GM23338 (cell line): ENCODE data around the gene TCHHL1. TPM values are rescaled to one million over a fixed set of nuclear protein-coding genes. Genes with fewer than 3 reads are reported as not detected.

Experiments
- ATAC-seq: fragments of 200-7000 bp; cut with Tn5 transposase; 3 replicates; pipeline ENCODE4 v1.9.1; 2020
- DNase-seq: peaks from one replicate; pipeline ENCODE4 v3.0.0-alpha.2; 2015; ENCODE audit warnings: low spot score
- H2AFZ ChIP-seq: fragments of 200-600 bp; sonication (generic); 2 replicates; pipeline ENCODE4 v1.8.0; 2016; ENCODE audit warnings: antibody characterized with exemption, mild to moderate bottlenecking, moderate library complexity
- H3F3A ChIP-seq: fragments of 200-600 bp; sonication (generic); replicated peaks from 2 replicates; pipeline ENCODE4 v1.8.0; 2017; ENCODE audit warnings: antibody characterized with exemption, mixed run types, low read depth
- H3K27ac ChIP-seq: fragments of 200-600 bp; sonication (generic); 2 replicates; pipeline ENCODE4 v1.6.1; 2016; ENCODE audit warnings: low read depth
- H3K27me3 ChIP-seq: fragments of 200-600 bp; sonication (generic); 2 replicates; pipeline ENCODE4 v1.8.0; 2016; ENCODE audit warnings: mild to moderate bottlenecking, mixed run types, moderate library complexity; ENCODE audit not compliant: insufficient read depth
- H3K36me3 ChIP-seq: fragments of 200-600 bp; sonication (generic); 2 replicates; pipeline ENCODE4 v1.8.0; 2016; ENCODE audit warnings: mild to moderate bottlenecking; ENCODE audit not compliant: insufficient read depth
- H3K4me1 ChIP-seq: fragments of 200-600 bp; sonication (generic); 2 replicates; pipeline ENCODE4 v1.8.0; 2016; ENCODE audit warnings: mild to moderate bottlenecking, moderate library complexity; ENCODE audit not compliant: insufficient read depth
- H3K4me2 ChIP-seq: fragments of 200-600 bp; sonication (generic); 2 replicates; pipeline ENCODE4 v1.7.1; 2017; ENCODE audit warnings: mixed run types
- H3K4me3 ChIP-seq: fragments of 200-600 bp; sonication (generic); 2 replicates; pipeline ENCODE4 v1.6.1; 2016; ENCODE audit warnings: mixed run types
- H3K79me2 ChIP-seq: fragments of 200-600 bp; sonication (generic); replicated peaks from 2 replicates; pipeline ENCODE4 v1.8.0; 2017; ENCODE audit warnings: mild to moderate bottlenecking; ENCODE audit not compliant: insufficient read depth
- H3K9me2 ChIP-seq: fragments of 200-600 bp; sonication (generic); 2 replicates; pipeline ENCODE4 v1.8.0; 2017; ENCODE audit not compliant: insufficient read depth
- H4K20me1 ChIP-seq: fragments of 200-600 bp; sonication (generic); replicated peaks from 2 replicates; pipeline ENCODE4 v1.8.0; 2017; ENCODE audit warnings: mild to moderate bottlenecking; ENCODE audit not compliant: insufficient read depth
- H3K27ac Mint-ChIP-seq: 2 replicates; pipeline ENCODE4 v1.8.0; 2020; ENCODE audit warnings: inconsistent platforms, mild to moderate bottlenecking, moderate library complexity, mixed read lengths
- H3K27me3 Mint-ChIP-seq: 3 replicates; pipeline ENCODE4 v1.8.0; 2022; ENCODE audit warnings: low read depth, mild to moderate bottlenecking, moderate library complexity, mixed read lengths, inconsistent platforms; ENCODE audit not compliant: insufficient read depth, poor library complexity
- H3K36me3 Mint-ChIP-seq: 3 replicates; pipeline ENCODE4 v1.8.0; 2021; ENCODE audit warnings: low read depth, mild to moderate bottlenecking, inconsistent platforms, moderate library complexity, mixed read lengths
- H3K4me1 Mint-ChIP-seq: 3 replicates; pipeline ENCODE4 v1.8.0; 2020; ENCODE audit warnings: mild to moderate bottlenecking, inconsistent platforms, mixed read lengths
- H3K4me3 Mint-ChIP-seq: 3 replicates; pipeline ENCODE4 v1.8.0; 2021; ENCODE audit warnings: moderate library complexity, mild to moderate bottlenecking, inconsistent platforms, mixed read lengths
- H3K9me3 Mint-ChIP-seq: 3 replicates; pipeline ENCODE4 v1.8.0; 2020; ENCODE audit warnings: moderate library complexity, mild to moderate bottlenecking, inconsistent platforms, mixed read lengths
- EZH2 ChIP-seq: fragments of 200-600 bp; sonication (generic); IDR thresholded peaks from one replicate; pipeline ENCODE4 v1.8.0; 2017; ENCODE audit warnings: antibody characterized with exemption, mild to moderate bottlenecking, low read depth; ENCODE audit not compliant: unreplicated experiment
- POLR2AphosphoS5 ChIP-seq: IDR thresholded peaks from 2 replicates; pipeline ENCODE4 v1.6.1; 2016; ENCODE audit warnings: antibody characterized with exemption, low read depth
- STAT1 ChIP-seq: IDR thresholded peaks from one replicate; pipeline ENCODE4 v1.6.1; 2016; ENCODE audit warnings: antibody characterized with exemption; ENCODE audit not compliant: unreplicated experiment
- polyA plus RNA-seq: library from polyadenylated mRNA; unstranded; fragments of >200 nt; fragmentation: Nextera tagmentation; extraction: Ambion mirVana; gene quantifications from 2 replicates; pipeline ENCODE4 v1.2.1, GENCODE V29; 2016
- total RNA-seq: library from RNA; depleted of rRNA; stranded (reverse); fragments of >200 nt; shearing (Covaris generic); gene quantifications from 2 replicates; pipeline ENCODE4 v1.2.3, GENCODE V29; 2014
- TF ChIP-seq, protein P1 (sequence below): IDR thresholded peaks from one replicate; pipeline ENCODE4 v1.6.1; 2018; ENCODE audit warnings: antibody characterized with exemption; ENCODE audit not compliant: unreplicated experiment
- TF ChIP-seq, protein P2 (sequence below): fragments of 250-450 bp; sonication (Bioruptor Pico); IDR thresholded peaks from 2 replicates; pipeline ENCODE4 v1.5.0; 2020; ENCODE audit warnings: mild to moderate bottlenecking, moderate library complexity
- TF ChIP-seq, protein P3 (sequence below), 2 experiments: fragments of 200-600 bp in 1 of 2; sonication (generic) in 1 of 2; conservative IDR thresholded peaks; 2 replicates each; pipeline versions ENCODE4 v1.5.1 to v1.6.1; 2016 to 2017; ENCODE audit warnings: antibody characterized with exemption in 2 of 2, low read depth in 2 of 2, mild to moderate bottlenecking in 2 of 2, moderate library complexity in 1 of 2

TCHHL1 gene
- total and polyA plus RNA-seq, 2 experiments from 2014 or later, result not detected

DNA sequence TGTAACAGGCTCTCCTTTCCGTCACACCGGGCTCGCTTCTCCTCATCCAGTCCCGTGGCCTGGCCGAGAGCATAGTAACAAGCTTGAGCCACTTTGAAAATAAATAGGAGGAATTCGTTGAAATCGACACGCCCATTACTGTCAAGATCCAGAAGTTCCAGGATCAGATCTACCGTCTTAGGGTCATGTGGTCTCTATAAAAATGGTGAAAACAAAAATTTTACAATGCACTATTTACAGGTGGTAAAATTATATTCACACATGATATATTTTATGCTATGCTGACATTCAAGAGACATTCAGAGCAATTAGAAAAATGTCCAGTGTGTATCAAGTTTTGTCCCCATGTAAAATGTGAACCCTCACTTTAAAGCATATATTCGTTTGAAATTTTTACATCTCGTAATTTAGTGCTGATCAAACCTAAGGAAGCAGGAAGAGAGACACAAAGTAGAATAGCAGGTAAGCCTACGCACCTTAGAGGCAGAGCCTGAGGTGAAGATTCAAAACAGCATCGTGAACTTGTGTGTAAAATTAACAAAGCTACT, 24.1 kb upstream of the TCHHL1 start:
- ATAC-seq, result no peak
- no peaks in the 10 kb centered on the region; the same call in 2 of the 3 replicates for H3K36me3 Mint-ChIP-seq
- TF ChIP-seq, protein P1, sequence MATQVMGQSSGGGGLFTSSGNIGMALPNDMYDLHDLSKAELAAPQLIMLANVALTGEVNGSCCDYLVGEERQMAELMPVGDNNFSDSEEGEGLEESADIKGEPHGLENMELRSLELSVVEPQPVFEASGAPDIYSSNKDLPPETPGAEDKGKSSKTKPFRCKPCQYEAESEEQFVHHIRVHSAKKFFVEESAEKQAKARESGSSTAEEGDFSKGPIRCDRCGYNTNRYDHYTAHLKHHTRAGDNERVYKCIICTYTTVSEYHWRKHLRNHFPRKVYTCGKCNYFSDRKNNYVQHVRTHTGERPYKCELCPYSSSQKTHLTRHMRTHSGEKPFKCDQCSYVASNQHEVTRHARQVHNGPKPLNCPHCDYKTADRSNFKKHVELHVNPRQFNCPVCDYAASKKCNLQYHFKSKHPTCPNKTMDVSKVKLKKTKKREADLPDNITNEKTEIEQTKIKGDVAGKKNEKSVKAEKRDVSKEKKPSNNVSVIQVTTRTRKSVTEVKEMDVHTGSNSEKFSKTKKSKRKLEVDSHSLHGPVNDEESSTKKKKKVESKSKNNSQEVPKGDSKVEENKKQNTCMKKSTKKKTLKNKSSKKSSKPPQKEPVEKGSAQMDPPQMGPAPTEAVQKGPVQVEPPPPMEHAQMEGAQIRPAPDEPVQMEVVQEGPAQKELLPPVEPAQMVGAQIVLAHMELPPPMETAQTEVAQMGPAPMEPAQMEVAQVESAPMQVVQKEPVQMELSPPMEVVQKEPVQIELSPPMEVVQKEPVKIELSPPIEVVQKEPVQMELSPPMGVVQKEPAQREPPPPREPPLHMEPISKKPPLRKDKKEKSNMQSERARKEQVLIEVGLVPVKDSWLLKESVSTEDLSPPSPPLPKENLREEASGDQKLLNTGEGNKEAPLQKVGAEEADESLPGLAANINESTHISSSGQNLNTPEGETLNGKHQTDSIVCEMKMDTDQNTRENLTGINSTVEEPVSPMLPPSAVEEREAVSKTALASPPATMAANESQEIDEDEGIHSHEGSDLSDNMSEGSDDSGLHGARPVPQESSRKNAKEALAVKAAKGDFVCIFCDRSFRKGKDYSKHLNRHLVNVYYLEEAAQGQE, result no peak
- TF ChIP-seq EZH2, result peak; percentile 6
- no peak for TF ChIP-seq STAT1
- TF ChIP-seq, protein P2, sequence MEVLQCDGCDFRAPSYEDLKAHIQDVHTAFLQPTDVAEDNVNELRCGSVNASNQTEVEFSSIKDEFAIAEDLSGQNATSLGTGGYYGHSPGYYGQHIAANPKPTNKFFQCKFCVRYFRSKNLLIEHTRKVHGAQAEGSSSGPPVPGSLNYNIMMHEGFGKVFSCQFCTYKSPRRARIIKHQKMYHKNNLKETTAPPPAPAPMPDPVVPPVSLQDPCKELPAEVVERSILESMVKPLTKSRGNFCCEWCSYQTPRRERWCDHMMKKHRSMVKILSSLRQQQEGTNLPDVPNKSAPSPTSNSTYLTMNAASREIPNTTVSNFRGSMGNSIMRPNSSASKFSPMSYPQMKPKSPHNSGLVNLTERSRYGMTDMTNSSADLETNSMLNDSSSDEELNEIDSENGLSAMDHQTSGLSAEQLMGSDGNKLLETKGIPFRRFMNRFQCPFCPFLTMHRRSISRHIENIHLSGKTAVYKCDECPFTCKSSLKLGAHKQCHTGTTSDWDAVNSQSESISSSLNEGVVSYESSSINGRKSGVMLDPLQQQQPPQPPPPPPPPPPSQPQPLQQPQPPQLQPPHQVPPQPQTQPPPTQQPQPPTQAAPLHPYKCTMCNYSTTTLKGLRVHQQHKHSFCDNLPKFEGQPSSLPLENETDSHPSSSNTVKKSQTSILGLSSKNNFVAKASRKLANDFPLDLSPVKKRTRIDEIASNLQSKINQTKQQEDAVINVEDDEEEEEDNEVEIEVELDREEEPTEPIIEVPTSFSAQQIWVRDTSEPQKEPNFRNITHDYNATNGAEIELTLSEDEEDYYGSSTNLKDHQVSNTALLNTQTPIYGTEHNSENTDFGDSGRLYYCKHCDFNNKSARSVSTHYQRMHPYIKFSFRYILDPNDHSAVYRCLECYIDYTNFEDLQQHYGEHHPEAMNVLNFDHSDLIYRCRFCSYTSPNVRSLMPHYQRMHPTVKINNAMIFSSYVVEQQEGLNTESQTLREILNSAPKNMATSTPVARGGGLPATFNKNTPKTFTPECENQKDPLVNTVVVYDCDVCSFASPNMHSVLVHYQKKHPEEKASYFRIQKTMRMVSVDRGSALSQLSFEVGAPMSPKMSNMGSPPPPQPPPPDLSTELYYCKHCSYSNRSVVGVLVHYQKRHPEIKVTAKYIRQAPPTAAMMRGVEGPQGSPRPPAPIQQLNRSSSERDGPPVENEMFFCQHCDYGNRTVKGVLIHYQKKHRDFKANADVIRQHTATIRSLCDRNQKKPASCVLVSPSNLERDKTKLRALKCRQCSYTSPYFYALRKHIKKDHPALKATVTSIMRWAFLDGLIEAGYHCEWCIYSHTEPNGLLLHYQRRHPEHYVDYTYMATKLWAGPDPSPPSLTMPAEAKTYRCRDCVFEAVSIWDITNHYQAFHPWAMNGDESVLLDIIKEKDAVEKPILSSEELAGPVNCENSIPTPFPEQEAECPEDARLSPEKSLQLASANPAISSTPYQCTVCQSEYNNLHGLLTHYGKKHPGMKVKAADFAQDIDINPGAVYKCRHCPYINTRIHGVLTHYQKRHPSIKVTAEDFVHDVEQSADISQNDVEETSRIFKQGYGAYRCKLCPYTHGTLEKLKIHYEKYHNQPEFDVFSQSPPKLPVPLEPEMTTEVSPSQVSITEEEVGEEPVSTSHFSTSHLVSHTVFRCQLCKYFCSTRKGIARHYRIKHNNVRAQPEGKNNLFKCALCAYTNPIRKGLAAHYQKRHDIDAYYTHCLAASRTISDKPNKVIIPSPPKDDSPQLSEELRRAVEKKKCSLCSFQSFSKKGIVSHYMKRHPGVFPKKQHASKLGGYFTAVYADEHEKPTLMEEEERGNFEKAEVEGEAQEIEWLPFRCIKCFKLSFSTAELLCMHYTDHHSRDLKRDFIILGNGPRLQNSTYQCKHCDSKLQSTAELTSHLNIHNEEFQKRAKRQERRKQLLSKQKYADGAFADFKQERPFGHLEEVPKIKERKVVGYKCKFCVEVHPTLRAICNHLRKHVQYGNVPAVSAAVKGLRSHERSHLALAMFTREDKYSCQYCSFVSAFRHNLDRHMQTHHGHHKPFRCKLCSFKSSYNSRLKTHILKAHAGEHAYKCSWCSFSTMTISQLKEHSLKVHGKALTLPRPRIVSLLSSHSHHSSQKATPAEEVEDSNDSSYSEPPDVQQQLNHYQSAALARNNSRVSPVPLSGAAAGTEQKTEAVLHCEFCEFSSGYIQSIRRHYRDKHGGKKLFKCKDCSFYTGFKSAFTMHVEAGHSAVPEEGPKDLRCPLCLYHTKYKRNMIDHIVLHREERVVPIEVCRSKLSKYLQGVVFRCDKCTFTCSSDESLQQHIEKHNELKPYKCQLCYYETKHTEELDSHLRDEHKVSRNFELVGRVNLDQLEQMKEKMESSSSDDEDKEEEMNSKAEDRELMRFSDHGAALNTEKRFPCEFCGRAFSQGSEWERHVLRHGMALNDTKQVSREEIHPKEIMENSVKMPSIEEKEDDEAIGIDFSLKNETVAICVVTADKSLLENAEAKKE, result no peak
- TF ChIP-seq, protein P3, sequence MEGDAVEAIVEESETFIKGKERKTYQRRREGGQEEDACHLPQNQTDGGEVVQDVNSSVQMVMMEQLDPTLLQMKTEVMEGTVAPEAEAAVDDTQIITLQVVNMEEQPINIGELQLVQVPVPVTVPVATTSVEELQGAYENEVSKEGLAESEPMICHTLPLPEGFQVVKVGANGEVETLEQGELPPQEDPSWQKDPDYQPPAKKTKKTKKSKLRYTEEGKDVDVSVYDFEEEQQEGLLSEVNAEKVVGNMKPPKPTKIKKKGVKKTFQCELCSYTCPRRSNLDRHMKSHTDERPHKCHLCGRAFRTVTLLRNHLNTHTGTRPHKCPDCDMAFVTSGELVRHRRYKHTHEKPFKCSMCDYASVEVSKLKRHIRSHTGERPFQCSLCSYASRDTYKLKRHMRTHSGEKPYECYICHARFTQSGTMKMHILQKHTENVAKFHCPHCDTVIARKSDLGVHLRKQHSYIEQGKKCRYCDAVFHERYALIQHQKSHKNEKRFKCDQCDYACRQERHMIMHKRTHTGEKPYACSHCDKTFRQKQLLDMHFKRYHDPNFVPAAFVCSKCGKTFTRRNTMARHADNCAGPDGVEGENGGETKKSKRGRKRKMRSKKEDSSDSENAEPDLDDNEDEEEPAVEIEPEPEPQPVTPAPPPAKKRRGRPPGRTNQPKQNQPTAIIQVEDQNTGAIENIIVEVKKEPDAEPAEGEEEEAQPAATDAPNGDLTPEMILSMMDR (conservative IDR thresholded peaks at IDR 0.05; ENCODE audit: low read depth in 2 of 2), result no peak
- no peak for TF ChIP-seq POLR2AphosphoS5
- no peak overlapping the region for H3K4me3 Mint-ChIP-seq
- peaks cover 43% of the 10 kb centered on the region for H3F3A ChIP-seq
- no peaks in the 10 kb centered on the region for H3K9me3 Mint-ChIP-seq
- H4K20me1 ChIP-seq, result no peaks in the 10 kb centered on the region
- peak overlapping the region; percentile 88 for H3K4me2 ChIP-seq
- H3K79me2 ChIP-seq, result no peaks in the 10 kb centered on the region
- H3K4me1 ChIP-seq, result peaks cover 16% of the 10 kb centered on the region
- H3K9me2 ChIP-seq, result no peaks in the 10 kb centered on the region
- no peaks in the 10 kb centered on the region for H3K27me3 Mint-ChIP-seq
- DNase-seq, result no peak
- peak overlapping the region; percentile 59 for H3K4me3 ChIP-seq
- no peaks in the 10 kb centered on the region for H3K4me1 Mint-ChIP-seq
- H3K36me3 ChIP-seq, result no peaks in the 10 kb centered on the region
- H2AFZ ChIP-seq, result peak overlapping the region; percentile 95
- no peak overlapping the region for H3K27ac Mint-ChIP-seq
- peaks cover 100% of the 10 kb centered on the region for H3K27me3 ChIP-seq
- no peak overlapping the region for H3K27ac ChIP-seq
